Loucy (cell line): ENCODE data around the gene GLT1D1.
A peak's percentile ranks its signal among the peaks of the same experiment; 100 is the strongest.
"Not testable (repeated sequence)": the region's sequence is repeated elsewhere in the genome, so short reads cannot be mapped to it uniquely, and the experiment has no call there.

Experiments used
- H2AFZ ChIP-seq: fragments of 200-600 bp; sonication (generic); 2 replicates; pipeline ENCODE4 v1.6.0; 2016; ENCODE audit warnings: antibody characterized with exemption, mild to moderate bottlenecking, low read length, moderate library complexity
- H3F3A ChIP-seq: fragments of 200-600 bp; 2 replicates; pipeline ENCODE4 v1.6.0; 2016; ENCODE audit warnings: antibody characterized with exemption, low read depth, mild to moderate bottlenecking
- H3K27me3 ChIP-seq: fragments of 200-600 bp; sonication (generic); 2 replicates; pipeline ENCODE4 v1.6.1; 2014; ENCODE audit warnings: low read length, mild to moderate bottlenecking; ENCODE audit not compliant: insufficient read depth, poor library complexity, severe bottlenecking
- H3K36me3 ChIP-seq: fragments of 200-600 bp; sonication (generic); 2 replicates; pipeline ENCODE4 v1.6.1; 2016; ENCODE audit warnings: low read length; ENCODE audit not compliant: insufficient read depth
- H3K4me1 ChIP-seq: fragments of 200-600 bp; sonication (generic); 2 replicates; pipeline ENCODE4 v1.5.1; 2014; ENCODE audit warnings: low read length, mild to moderate bottlenecking; ENCODE audit not compliant: insufficient read depth, poor library complexity, severe bottlenecking
- H3K4me2 ChIP-seq: fragments of 200-600 bp; sonication (generic); 2 replicates; pipeline ENCODE4 v1.6.0; 2014; ENCODE audit warnings: antibody characterized with exemption, low read length, low read depth, mild to moderate bottlenecking; ENCODE audit not compliant: poor library complexity, severe bottlenecking
- H3K4me3 ChIP-seq: fragments of 200-600 bp; sonication (generic); 2 replicates; pipeline ENCODE4 v1.5.1; 2014; ENCODE audit warnings: low read length, mild to moderate bottlenecking, mixed read lengths; ENCODE audit not compliant: poor library complexity, severe bottlenecking
- H3K79me2 ChIP-seq: fragments of 200-600 bp; sonication (generic); 2 replicates; pipeline ENCODE4 v1.6.1; 2014; ENCODE audit warnings: low read length; ENCODE audit not compliant: insufficient read depth
- H3K9ac ChIP-seq: fragments of 200-600 bp; sonication (generic); 2 replicates; pipeline ENCODE4 v1.6.0; 2014; ENCODE audit warnings: mild to moderate bottlenecking, low read depth, low read length, moderate library complexity; ENCODE audit not compliant: poor library complexity, severe bottlenecking
- H3K9me2 ChIP-seq: fragments of 200-600 bp; sonication (generic); replicated peaks from 2 replicates; pipeline ENCODE4 v1.6.1; 2016; ENCODE audit warnings: low read depth, low read length, mixed read lengths
- H3K9me3 ChIP-seq: fragments of 200-600 bp; sonication (generic); 2 replicates; pipeline ENCODE4 v1.6.1; 2014; ENCODE audit warnings: mild to moderate bottlenecking, antibody characterized with exemption, low read length, low read depth; ENCODE audit not compliant: insufficient read depth
- H4K20me1 ChIP-seq: fragments of 200-600 bp; sonication (generic); 2 replicates; pipeline ENCODE4 v1.6.0; 2014; ENCODE audit warnings: antibody characterized with exemption, low read length, mild to moderate bottlenecking; ENCODE audit not compliant: insufficient read depth, poor library complexity, severe bottlenecking
- EZH2phosphoT487 ChIP-seq: fragments of 200-600 bp; IDR thresholded peaks from 2 replicates; pipeline ENCODE4 v1.6.1; 2018; ENCODE audit warnings: antibody characterized with exemption, mild to moderate bottlenecking, moderate library complexity, borderline replicate concordance
- TF ChIP-seq, protein P1 (sequence below): fragments of 200-600 bp; sonication (generic); conservative IDR thresholded peaks from 2 replicates; pipeline ENCODE4 v1.5.1; 2014; ENCODE audit warnings: mild to moderate bottlenecking, antibody characterized with exemption, low read length

GLT1D1 gene

DNA sequence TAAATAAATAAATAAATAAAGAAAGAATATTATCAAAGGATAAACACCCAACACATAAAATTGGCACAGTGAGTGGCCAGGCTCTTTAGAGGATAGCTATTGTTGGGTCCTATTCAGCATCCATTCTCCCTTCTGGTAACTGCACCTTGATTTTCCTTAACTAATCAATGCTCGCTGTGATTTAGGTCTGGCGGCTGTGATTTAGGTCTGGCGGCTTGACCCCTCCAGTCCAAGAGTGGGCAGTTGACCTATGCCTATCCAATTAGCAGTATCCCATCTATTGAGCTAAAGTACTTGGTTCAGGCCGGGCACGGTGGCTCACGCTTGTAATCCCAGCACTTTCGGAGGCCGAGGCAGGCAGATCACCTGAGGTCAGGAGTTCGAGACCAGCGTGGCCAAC is 19.9 kb upstream of the GLT1D1 start:
- Histone ChIP-seq H3F3A (peaks cover 3% of the 10 kb centered on the region), H3K4me3 (no peak overlapping the region), H3K9me3 (no peaks in the 10 kb centered on the region), H4K20me1 (no peaks in the 10 kb centered on the region), H3K9ac (no peak overlapping the region), H3K79me2 (no peaks in the 10 kb centered on the region), H3K36me3 (no peaks in the 10 kb centered on the region), H3K4me2 (no peak overlapping the region), H3K4me1 (peaks cover 18% of the 10 kb centered on the region), H3K9me2 (no peaks in the 10 kb centered on the region), H2AFZ (no peak overlapping the region), H3K27me3 (no peaks in the 10 kb centered on the region)
- TF ChIP-seq EZH2phosphoT487 = no peak
- TF ChIP-seq, protein P1, sequence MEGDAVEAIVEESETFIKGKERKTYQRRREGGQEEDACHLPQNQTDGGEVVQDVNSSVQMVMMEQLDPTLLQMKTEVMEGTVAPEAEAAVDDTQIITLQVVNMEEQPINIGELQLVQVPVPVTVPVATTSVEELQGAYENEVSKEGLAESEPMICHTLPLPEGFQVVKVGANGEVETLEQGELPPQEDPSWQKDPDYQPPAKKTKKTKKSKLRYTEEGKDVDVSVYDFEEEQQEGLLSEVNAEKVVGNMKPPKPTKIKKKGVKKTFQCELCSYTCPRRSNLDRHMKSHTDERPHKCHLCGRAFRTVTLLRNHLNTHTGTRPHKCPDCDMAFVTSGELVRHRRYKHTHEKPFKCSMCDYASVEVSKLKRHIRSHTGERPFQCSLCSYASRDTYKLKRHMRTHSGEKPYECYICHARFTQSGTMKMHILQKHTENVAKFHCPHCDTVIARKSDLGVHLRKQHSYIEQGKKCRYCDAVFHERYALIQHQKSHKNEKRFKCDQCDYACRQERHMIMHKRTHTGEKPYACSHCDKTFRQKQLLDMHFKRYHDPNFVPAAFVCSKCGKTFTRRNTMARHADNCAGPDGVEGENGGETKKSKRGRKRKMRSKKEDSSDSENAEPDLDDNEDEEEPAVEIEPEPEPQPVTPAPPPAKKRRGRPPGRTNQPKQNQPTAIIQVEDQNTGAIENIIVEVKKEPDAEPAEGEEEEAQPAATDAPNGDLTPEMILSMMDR = no peak

GRCh38 chr12:128839885-128840284 is 13.4 kb upstream of the GLT1D1 start:
- not testable (repeated sequence) for H2AFZ ChIP-seq, H3K9me2 ChIP-seq, H3K27me3 ChIP-seq, H3K9me3 ChIP-seq, H3K79me2 ChIP-seq, H4K20me1 ChIP-seq, H3K4me3 ChIP-seq, H3K4me2 ChIP-seq, H3K36me3 ChIP-seq, H3F3A ChIP-seq
- Histone ChIP-seq H3K9ac (peak overlapping the region; percentile 63), H3K4me1 (peaks cover 47% of the 10 kb centered on the region)

DNA sequence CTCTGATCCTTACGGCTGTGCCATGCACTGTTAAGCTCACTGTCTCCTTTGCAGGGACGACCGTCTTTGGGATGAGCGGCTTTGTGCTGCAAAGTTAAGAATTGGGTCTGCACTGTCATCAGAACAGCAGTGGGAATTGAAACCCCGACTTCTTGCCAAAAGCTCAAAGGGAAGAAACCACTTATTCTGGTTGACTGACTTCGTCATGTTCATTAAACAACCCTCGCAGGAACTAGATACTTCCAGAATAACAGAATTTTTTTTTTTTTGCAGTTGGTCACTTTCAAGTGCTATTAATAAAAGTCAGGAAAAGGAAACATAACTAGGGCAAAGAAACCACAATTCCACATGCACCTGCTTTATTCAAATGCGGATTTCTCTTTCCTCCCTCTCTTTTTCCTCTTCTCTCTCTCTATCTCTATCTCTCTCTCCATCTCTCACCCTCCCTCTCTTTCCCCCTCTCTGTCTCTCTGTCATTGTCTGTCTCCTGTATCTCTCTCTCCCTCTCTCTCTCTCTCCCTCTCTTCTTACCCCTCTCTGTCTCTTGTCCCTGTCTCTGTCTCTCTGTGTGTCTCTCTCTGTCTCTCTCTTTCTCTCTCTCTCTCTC is 12.3 kb upstream of the GLT1D1 start:
- H2AFZ ChIP-seq = peak overlapping the region; percentile 72
- H3K4me2 ChIP-seq = peak overlapping the region; percentile 81
- TF ChIP-seq EZH2phosphoT487 = no peak
- TF ChIP-seq, protein P1 = no peak
- H3K9me3 ChIP-seq = no peaks in the 10 kb centered on the region
- peak overlapping the region; percentile 63 for H3K9ac ChIP-seq
- H3K4me3 ChIP-seq = peak overlapping the region; percentile 59
- H3K79me2 ChIP-seq = no peaks in the 10 kb centered on the region
- no peaks in the 10 kb centered on the region for H3K9me2 ChIP-seq
- 0 out of 2 replicates have a peak, but pooled peaks cover 4% of the 10 kb centered on the region for H3F3A ChIP-seq
- no peaks in the 10 kb centered on the region for H3K27me3 ChIP-seq
- H4K20me1 ChIP-seq = no peaks in the 10 kb centered on the region
- no peaks in the 10 kb centered on the region for H3K36me3 ChIP-seq
- H3K4me1 ChIP-seq = peaks cover 47% of the 10 kb centered on the region

- H3K79me2 ChIP-seq = no peaks in the 10 kb centered on the region
- peaks cover 47% of the 10 kb centered on the region for H3K4me1 ChIP-seq
- no peak overlapping the region for H2AFZ ChIP-seq
- no peaks in the 10 kb centered on the region for H3K36me3 ChIP-seq
- TF ChIP-seq, protein P1 = no peak
- no peak for TF ChIP-seq EZH2phosphoT487
- H3K4me3 ChIP-seq = no peak overlapping the region
- H3K4me2 ChIP-seq = no peak overlapping the region
- 0 out of 2 replicates have a peak, but pooled peaks cover 4% of the 10 kb centered on the region for H3F3A ChIP-seq
- no peaks in the 10 kb centered on the region for H3K9me3 ChIP-seq
- H3K9me2 ChIP-seq = no peaks in the 10 kb centered on the region
- H3K9ac ChIP-seq = no peak overlapping the region
- H4K20me1 ChIP-seq = no peaks in the 10 kb centered on the region
- H3K27me3 ChIP-seq = no peaks in the 10 kb centered on the region
Observed at GRCh38 chr12:128842579-128842978, 10.7 kb upstream of the GLT1D1 start.
